Measurements from ENCODE around the gene COL19A1.
A peak's percentile ranks its signal among the peaks of the same experiment; 100 is the strongest.
"Not testable (repeated sequence)": the region's sequence is repeated elsewhere in the genome, so short reads cannot be mapped to it uniquely, and the experiment has no call there.

COL19A1 gene

DNA sequence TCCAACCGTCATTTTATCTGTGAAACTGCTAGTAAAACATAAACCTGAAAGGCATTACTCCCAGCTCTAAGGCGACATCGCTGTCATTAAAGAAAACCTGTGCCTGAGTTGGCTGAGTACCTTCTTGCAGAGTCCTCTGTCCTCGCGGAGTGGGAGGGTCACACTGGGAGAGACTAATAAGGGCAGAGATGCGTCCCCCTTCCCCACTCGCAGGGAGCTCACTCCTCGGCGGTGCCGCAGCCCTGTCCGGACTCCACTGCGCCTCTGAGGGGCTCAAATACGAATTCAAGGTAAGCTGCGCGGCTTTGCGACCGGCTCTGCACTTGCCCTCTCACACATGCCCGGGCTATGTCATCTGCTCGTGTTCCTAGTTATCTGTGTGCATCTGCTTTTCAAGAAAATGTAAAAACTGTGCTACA lies at the start of gene COL19A1:
Gene COL19A1 (plus strand): TSS at position 206 of the 419 bp plus-strand sequence. CDS start 13,012 bp downstream, outside the sequence.
- DNase-seq (ENCODE audit: low read depth): peak; percentile 10

DNA sequence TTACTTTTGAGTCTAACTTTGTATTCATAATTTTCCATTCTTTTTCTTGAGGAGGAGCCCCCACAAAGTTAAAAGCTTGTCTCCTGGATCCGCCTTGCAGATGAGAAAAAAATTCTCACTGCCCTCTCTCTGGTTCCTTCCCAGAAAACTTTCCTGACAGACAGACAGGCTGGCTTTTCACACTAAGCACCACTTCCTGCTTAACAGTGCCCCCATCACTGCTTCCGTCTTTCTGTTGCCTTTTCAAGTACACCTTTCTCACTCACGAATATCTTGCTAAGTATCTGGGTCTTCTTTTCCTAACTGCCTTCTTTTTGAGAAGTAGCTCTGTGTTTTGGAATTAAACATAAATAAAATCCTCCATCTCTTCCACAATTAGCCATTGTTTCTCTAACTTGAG lies 49.8 kb upstream of the COL19A1 start:
- DNase-seq (ENCODE audit: low read depth): peak; percentile 5

DNA sequence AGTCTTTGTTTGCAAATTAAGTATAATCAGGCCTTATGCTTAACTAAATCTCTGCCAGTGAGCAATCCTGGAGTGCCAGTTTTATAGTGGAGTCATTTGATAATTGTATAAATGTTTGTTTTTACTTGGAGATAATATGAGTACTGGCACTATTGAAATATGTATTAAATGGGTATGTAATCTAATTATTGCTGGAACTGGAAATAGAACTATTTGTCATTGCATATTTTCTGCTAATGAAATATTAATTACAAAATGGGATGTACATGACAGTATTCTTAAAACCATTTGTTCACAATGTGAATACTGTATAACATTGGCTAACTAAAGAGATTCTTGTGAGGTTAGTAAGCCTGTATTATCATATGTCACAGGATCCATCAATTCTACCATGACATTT lies 49.0 kb upstream of the COL19A1 start:
- DNase-seq (ENCODE audit: low read depth): no peak

DNA sequence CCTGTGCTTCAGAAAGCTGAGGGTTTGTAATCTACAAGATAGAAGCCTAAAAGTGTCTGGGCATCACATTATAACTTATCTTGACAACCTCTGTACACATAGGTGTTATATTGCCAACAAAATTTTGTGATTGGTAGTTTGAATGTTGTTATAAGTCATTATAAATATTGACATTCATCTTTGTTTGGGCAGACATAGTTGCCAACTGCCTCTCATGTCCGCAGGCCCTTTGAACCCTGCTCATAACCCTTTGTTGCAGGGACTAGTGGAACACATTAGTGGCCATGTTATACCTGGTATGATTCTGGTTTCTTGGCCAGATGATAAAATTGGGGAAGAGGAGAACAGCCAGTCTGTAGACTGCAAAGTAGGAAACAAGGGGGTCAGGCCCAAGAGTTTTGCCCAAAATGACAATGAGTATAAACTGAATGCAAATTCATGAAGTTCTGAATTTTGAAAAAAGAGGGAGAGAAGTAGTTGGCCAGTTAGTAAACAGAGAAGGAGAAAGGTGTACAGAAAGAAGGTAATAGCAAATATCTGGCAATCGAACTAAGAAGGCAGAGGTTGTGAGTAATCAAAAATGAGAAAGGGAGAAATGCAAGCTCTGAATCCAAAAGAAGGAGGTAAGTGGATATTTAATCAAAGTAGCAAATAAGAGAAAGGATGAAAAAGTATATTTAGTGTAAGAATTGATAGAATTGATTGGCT lies 48.0 kb upstream of the COL19A1 start:
- DNase-seq (ENCODE audit: low read depth): no peak

DNA sequence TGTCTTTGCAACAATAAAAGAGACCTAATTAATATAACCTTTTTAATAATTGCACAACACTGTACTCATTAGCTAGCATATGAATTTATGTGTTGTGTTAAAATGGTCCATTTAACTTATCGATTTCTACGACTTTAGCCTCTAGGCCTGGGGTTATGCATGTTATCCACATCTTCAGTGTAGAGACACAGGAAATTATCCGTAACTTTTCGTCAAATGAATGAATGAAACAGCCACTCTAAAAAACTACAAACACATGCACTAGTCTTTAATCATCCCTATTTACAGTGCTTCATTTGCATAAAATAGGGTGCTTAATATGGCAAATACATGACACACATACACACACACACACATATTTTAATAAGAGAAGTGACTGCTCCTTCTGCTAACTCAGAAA lies 47.2 kb upstream of the COL19A1 start:
- DNase-seq (ENCODE audit: low read depth): no peak

DNA sequence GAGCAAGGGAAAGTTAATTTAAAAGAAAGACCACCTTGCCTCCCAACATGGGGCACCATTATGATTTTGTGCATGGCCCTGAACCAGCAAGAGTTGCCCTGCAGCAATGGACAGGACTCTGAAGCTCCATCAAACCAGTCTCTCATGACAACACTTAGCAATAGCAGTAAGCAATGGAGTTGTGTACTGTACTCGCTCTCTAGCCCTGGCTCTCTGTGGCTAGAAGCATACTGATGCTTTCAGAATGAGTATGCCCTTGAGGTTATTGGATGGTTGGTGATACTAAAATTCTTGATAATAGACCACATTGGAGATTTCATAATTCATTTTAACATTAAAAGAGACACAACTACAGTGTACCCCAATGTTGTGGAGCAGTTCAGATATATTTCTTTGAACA lies 46.3 kb upstream of the COL19A1 start:
- no peak for DNase-seq (ENCODE audit: low read depth)

DNA sequence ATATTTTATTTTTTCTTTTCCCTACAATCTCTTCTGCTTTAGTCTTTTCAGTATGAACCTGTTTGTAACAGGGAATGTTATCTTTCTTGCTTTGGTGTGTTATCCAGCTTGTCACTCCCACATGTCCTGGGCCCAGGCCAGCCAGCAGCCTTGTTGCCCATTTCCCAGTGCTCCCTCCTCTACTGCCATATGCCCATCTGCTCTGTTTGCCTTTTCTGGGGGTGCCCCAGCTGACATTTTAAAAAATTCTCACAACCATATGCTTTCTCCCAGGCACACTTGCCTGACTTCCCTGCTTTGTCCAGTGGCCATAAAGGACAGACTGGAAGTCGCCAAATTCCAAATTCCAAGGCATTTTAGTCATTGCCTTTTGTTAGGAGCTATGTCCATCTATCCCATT lies 45.9 kb upstream of the COL19A1 start:
- no peak for DNase-seq (ENCODE audit: low read depth)

DNA sequence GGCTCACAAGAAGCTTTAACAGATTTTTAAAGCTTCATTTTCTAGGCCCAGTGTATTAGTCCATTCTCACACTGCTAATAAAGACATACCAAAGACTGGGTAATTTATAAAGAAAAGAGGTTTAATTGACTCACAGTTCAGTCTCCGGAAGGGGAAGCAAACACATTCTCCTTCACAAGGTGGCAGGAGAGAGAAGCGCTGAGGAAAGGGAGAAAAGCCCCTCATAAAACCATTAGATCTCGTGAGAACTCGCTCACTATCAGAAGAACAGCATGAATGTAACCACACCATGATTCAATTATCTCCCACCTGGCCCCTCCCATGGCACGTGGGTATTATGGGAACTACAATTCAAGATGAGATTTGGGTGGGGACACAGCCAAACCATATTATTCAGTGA lies 42.0 kb upstream of the COL19A1 start:
- not testable (repeated sequence) for DNase-seq (ENCODE audit: low read depth)

DNA sequence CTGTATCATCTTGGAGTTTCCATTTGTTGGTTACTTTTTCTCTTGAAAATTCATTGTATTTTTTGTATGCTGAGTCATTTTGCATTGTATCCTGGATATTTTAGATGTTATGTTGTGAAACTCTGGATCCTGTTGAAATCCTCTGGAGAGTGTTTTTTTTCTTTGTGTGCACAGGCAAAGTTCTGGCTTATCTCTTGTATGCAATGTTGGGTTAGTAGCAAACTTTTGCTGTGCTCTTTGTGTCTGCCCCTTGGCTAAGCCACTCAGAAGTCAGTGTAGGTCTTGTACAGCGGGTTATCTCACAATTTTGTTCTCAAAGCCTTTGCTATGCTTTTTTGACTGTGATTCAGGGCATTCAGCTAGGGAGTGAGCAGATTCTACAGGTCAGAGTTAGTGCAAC lies 40.5 kb upstream of the COL19A1 start:
- DNase-seq (ENCODE audit: low read depth): no peak

DNA sequence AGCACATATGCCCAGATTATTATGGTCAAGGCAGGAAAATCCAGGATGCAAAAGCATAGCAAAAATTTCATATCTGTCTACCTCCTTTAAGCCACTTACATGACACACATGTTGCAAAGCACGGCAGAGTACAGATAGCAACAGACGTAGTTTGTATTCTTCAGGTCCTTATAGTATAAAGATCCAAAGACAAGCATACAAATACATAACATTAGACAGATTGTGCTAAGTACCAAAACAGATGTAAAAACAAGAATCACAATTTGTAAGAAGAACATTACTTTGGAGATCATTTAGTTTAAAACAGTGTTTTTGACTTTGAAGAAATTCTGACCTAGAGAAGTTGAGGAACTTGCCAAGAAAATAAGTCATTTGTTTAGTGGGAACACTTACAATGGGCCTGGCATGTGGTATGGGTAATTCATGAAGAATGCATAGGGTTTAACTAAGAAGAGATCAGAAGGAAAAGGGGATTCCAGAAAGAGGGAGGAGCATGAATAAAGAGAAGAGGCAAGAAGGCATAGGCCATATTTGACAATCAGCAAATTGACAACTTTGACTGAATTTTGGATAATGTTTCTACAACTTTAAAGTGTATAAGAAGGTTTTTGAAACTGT lies 39.0 kb upstream of the COL19A1 start:
- no peak for DNase-seq (ENCODE audit: low read depth)

DNA sequence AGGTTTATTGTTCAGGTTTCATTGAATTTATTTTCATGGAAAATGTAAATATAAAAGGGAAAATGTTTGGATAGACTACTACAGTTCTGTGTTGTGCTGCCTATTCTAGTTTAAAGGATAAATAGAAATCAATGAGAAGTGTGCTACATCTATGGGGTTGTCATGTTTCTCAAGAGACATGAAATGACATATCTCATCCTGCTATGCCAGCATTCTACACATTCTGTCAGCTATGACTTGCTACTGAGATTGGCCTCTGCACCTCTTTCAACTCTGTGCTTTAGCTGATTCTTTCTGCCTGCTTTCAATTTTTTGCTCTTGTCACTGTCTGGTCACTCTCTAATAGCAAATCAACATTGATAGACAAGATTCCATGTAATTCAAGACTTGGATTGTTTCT lies 33.8 kb upstream of the COL19A1 start:
- DNase-seq (ENCODE audit: low read depth): no peak

DNA sequence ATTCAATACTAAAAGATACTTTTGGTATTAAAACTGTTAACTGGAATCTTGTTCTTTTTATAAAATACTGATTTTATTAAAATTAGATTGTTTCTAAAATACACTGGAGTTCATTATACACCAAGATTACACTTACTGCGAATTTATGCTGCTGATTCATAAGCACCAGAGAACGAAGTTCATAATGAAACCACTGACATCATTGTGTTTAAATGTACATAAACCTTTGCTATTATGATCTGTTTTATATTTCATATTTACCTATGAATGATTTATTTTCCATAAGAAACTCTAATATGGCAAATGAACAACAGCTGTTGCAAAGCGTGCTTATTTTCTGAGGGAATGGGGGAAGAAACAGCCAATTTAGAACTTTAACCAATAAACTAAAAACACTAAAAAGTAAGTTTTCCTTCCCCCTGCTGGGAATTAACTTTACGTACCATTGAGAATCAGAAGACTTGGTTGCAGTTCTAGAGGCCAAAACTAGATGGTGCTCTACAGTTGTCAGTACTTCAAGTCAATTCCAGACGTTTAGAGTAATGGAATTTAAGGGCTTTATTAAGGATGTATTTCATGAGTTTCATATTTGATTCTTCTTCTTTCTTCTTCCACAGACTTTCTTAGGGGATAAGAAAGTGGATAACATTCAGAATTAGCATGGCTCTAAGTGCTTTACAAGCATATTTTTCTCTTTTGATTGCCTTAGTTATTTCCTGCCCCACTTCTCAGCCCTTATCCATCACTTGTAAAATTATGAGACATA lies 30.8 kb upstream of the COL19A1 start:
- DNase-seq (ENCODE audit: low read depth): no peak

DNA sequence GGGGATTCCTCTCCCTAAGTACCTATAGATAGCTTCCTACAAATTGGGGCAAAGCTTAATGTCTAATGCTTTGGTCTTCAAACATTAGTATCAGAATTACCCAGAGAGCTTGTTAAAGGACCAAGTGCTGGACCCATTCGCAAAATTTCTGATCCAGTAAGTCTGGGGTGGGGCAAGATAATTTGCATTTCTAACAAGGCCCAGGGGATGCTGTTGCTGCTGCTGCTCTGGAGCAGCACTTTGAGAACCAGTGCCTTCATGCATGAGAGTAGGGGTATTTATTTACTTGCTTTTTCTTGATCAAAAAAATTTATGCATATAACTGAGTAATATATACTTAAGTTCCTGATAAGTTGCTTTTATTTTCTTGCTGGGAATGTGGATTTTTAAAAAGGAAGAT lies 24.5 kb upstream of the COL19A1 start:
- no peak for DNase-seq (ENCODE audit: low read depth)

DNA sequence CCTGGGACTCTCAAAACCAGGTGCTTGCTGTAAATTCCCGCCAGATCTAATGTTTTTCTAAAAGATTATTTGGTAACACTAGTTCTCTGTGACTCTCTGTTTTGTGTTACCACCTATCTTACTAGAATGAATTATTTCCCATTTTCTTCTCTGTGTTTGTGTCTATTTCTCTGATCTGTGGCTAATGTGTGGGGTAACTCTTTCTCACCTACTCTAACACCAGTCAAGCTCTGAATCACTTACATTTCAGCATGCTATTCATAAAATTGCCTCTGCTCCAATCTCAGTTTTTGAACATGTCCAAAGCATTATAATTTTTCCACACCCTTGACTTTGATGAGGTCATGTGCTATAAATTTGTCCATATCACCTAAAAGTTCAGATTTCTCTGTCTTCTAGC lies 23.2 kb upstream of the COL19A1 start:
- DNase-seq (ENCODE audit: low read depth): no peak

DNA sequence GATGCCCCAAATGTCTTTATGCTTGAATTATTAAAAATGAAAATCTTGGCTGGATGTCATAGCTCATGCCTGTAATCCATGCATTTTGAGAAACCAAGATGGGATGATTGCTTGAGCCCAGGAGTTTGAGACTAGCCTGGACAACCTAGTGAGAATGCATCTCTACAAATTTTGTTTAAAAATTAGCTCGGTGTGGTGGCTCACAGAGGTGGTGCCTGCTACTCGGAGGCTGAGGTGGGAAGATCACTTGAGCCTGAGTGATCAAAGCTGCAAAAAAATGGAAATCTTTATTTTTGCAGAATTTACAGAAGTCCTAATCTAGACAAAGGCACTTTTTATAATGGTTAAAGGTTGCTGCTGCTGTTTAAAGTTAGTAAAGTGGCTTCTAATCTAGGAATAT lies 20.0 kb upstream of the COL19A1 start:
- DNase-seq (ENCODE audit: low read depth): no peak

DNA sequence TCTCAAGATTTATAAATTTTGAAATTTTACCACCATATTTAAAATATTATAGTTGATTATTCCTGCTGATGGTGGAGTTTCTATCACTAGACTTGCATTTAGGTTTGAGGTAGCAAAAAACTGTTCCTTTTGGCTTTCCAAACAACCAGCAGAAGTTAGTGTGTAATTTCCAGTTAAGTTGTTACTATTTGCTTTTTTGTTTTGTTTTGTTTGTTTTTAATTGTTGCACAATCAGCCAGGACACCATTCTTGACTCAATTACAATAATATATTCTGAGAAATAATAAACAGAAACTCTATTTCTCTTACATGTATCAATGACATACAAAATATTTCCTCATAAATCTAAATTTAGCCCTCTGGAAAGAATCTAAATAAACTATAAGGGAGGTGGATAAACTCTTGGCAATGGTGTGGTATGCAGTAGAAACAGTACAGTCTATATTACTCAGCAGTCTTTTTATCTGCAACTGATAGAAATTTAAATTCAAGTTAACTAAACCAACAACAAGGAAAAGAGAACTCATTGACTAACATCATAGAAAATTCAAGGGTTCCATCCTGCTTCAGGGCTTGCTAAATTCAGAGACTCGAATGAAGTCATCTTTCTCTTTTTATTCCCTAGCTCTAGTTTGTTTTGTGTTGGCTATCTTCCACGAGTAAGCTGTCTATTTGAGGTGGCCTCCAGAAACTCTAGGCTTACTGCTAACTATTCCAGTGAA lies 19.4 kb upstream of the COL19A1 start:
- DNase-seq (ENCODE audit: low read depth): no peak

DNA sequence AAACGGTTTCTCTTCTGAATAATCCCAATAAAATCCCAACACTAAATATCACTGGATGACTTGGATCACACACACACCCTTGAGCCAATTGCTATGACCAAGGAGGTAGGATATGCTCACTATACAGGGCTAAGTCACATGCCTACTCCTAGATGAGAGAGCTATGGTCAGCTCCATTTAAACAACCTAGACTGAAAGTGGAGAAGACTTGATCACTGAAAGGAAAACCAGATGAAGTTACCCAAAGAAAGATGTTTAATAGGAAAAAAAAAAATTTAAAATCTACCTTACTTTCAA lies 18.9 kb upstream of the COL19A1 start:
- DNase-seq (ENCODE audit: low read depth): no peak

DNA sequence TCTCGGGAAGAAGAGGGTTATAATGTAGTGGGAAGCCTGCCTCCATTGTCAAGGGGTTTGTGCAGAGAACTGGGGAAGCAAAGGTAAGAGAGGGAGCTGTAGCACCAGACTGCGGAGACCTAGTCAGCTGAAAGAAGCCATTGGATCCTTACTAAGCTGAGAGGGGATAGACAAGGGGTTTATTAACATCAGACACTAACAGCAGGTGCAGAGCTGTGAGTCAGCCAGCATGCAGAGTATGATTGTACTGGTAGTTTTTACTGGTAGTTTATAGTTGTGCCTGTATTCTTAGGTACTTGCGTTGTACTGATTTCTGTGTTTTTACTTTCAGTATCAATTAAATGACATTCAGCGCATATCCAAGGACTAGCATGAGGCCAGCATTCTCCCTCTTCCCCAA lies 17.8 kb upstream of the COL19A1 start:
- no peak for DNase-seq (ENCODE audit: low read depth)

DNA sequence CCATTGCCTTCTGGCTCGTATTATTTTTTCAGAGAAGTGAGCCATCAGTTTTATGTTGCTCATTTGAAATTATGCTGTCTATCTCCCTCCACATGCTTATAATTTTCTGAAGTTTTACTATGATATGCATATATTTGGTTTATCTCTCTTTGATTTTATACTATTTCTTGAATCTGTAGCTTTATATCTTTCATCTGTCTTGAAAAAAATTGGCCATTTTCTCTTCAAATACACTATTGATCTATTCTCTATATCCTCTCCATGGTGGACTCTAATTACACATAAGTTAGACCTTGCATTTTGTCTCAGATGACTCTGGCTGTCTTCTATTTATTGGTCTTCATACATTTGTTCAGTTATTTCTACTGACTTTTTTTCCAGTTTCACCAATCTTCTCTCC lies 13.7 kb upstream of the COL19A1 start:
- DNase-seq (ENCODE audit: low read depth): no peak

DNA sequence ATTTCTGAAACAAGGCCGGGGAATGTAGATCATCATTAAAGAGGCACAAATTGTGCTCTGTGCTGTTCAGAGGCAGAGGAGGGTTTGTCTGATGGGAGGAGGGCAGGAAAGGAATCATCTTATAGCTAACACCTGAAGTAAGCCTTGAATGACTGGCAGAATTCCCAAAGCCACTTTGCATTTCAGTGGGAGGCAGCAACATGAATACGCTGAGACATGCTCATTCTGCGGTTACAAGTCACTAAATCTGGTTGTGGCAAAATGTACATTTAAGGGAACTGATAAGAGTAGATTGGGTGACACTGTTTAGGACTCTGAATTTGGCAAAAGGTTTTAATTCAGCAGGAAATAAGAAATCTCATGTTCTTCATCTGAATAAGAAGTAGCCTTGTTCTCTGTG lies 4.4 kb upstream of the COL19A1 start:
- no peak for DNase-seq (ENCODE audit: low read depth)

DNA sequence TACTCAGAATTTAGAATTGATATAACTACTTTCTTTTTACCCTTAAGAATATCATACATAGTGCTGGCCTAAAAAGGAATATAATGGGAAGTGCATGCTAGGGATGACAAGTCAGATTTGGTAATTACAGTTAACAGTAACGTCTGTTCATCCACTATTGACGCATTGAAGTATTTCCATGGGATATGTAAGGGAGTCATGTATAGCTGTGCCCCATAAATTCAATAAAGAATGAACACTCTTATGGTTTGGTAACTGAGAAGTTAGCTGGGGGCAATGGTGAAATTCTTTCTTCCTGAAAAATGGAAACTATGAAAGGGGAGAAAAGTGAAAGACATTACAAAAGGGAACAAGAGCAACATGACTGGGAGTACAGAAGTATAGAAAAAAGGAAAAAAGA lies 2.6 kb upstream of the COL19A1 start:
- DNase-seq (ENCODE audit: low read depth): no peak

DNA sequence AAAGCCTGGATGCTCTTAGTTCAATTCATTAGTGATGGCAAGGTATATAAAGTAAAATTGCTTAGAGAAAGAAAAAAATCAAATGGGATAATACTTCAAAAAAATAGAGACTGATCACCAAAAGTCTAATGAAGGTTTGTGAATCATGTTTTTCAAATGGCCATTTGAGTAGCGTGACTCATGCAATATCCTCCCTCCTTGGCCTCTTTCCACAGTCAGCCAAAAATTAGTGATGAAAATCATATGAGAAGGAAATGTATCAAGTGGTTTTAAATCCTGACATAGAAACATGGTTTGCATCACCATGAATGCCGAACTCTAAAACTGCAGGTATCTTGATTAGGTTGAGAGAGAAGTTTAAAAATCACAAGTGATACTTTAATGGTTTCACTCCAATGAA lies 1.2 kb upstream of the COL19A1 start:
- DNase-seq (ENCODE audit: low read depth): no peak
